ENCODE data around the gene MTHFR.

Gene MTHFR

GRCh38 chr1:11746795-11747487 is 58.8 kb downstream of the MTHFR start:
- TF ChIP-seq CTCF (IDR thresholded peaks at IDR 0.05; ENCODE audit: insufficient read depth, low read depth, low read length, missing control alignments): no peak

GRCh38 chr1:11746092-11746491 is 59.7 kb downstream of the MTHFR start:
- no peak overlapping the region for H3K4me3 ChIP-seq (ENCODE audit: low read length)
- no peak for TF ChIP-seq CTCF (IDR thresholded peaks at IDR 0.05; ENCODE audit: insufficient read depth, low read depth, low read length, missing control alignments)
- peak; percentile 60 for DNase-seq (ENCODE audit: low read depth)

More at GRCh38 chr1:11746795-11747487, 58.8 kb downstream of the MTHFR start:
- H3K4me3 ChIP-seq (ENCODE audit: low read length): no peak overlapping the region
- no peak for DNase-seq (ENCODE audit: low read depth)

- TF ChIP-seq CTCF (IDR thresholded peaks at IDR 0.05; ENCODE audit: insufficient read depth, low read depth, low read length, missing control alignments): no peak
- no peak overlapping the region for H3K4me3 ChIP-seq (ENCODE audit: low read length)
- DNase-seq (ENCODE audit: low read depth): no peak
These were observed 61.5 kb downstream of the MTHFR start for GRCh38 chr1:11744287-11744686.

GRCh38 chr1:11741919-11742558 is 63.7 kb downstream of the MTHFR start:
- no peak overlapping the region for H3K4me3 ChIP-seq (ENCODE audit: low read length)
- no peak for DNase-seq (ENCODE audit: low read depth)
- no peak for TF ChIP-seq CTCF (IDR thresholded peaks at IDR 0.05; ENCODE audit: insufficient read depth, low read depth, low read length, missing control alignments)

GRCh38 chr1:11741482-11741881 is 64.3 kb downstream of the MTHFR start:
- no peak for DNase-seq (ENCODE audit: low read depth)

GRCh38 chr1:11740258-11741192 is 65.2 kb downstream of the MTHFR start:
- no peak overlapping the region for H3K4me3 ChIP-seq (ENCODE audit: low read length)
- DNase-seq (ENCODE audit: low read depth): no peak
- TF ChIP-seq CTCF (IDR thresholded peaks at IDR 0.05; ENCODE audit: insufficient read depth, low read depth, low read length, missing control alignments): no peak

More at GRCh38 chr1:11741482-11741881, 64.3 kb downstream of the MTHFR start:
- no peak overlapping the region for H3K4me3 ChIP-seq (ENCODE audit: low read length)
- TF ChIP-seq CTCF (IDR thresholded peaks at IDR 0.05; ENCODE audit: insufficient read depth, low read depth, low read length, missing control alignments): no peak

Measured in epithelial cell of esophagus (primary cell).